ENCODE measurements around the gene SLC4A11.

Gene SLC4A11

GRCh38 chr20:3243718-3244358 lies 4.8 kb upstream of the SLC4A11 start:
- no peak for TF ChIP-seq TAF1 (IDR thresholded peaks at IDR 0.05; ENCODE audit: low read depth)
- TF ChIP-seq REST (IDR thresholded peaks at IDR 0.05; ENCODE audit: low read depth) = no peak
- no peak for TF ChIP-seq CEBPB (IDR thresholded peaks at IDR 0.05)
- TF ChIP-seq CREB1 (IDR thresholded peaks at IDR 0.05; ENCODE audit: low read depth) = no peak
- no peak for TF ChIP-seq FOXM1 (IDR thresholded peaks at IDR 0.05; ENCODE audit: borderline replicate concordance, low read depth)
- no peak for TF ChIP-seq NFIC (IDR thresholded peaks at IDR 0.05)
- no peak for TF ChIP-seq EGR1 (IDR thresholded peaks at IDR 0.05)
- TF ChIP-seq TCF12 (IDR thresholded peaks at IDR 0.05; ENCODE audit: low read depth) = no peak
- no peak for TF ChIP-seq YY1 (IDR thresholded peaks at IDR 0.05; ENCODE audit: low read depth)
- TF ChIP-seq TEAD4 (IDR thresholded peaks at IDR 0.05) = no peak
- no peak for TF ChIP-seq EP300 (IDR thresholded peaks at IDR 0.05; ENCODE audit: borderline replicate concordance)

- no peak for TF ChIP-seq USF1 (IDR thresholded peaks at IDR 0.05)
- no peak for TF ChIP-seq REST (IDR thresholded peaks at IDR 0.05; ENCODE audit: low read depth)
- TF ChIP-seq TEAD4 (IDR thresholded peaks at IDR 0.05) = no peak
- no peak for TF ChIP-seq RAD21 (IDR thresholded peaks at IDR 0.05; ENCODE audit: low read depth)
These were observed 3.2 kb upstream of the SLC4A11 start for GRCh38 chr20:3242172-3242692.

GRCh38 chr20:3240776-3241363 lies 1.9 kb upstream of the SLC4A11 start:
- TF ChIP-seq FOXM1 (IDR thresholded peaks at IDR 0.05; ENCODE audit: borderline replicate concordance, low read depth) = no peak
- TF ChIP-seq TCF12 (IDR thresholded peaks at IDR 0.05; ENCODE audit: low read depth) = no peak
- no peak for TF ChIP-seq ZBTB7A (IDR thresholded peaks at IDR 0.05; ENCODE audit: low read depth)
- TF ChIP-seq RAD21 (IDR thresholded peaks at IDR 0.05; ENCODE audit: low read depth) = no peak
- no peak for TF ChIP-seq EGR1 (IDR thresholded peaks at IDR 0.05)
- no peak for TF ChIP-seq TAF1 (IDR thresholded peaks at IDR 0.05; ENCODE audit: low read depth)
- no peak for TF ChIP-seq REST (IDR thresholded peaks at IDR 0.05; ENCODE audit: low read depth)
- TF ChIP-seq EP300 (IDR thresholded peaks at IDR 0.05; ENCODE audit: borderline replicate concordance) = no peak
- no peak for TF ChIP-seq MAX (IDR thresholded peaks at IDR 0.05)
- TF ChIP-seq CREB1 (IDR thresholded peaks at IDR 0.05; ENCODE audit: low read depth) = no peak

GRCh38 chr20:3239867-3240775 lies 1.1 kb upstream of the SLC4A11 start:
- TF ChIP-seq REST (IDR thresholded peaks at IDR 0.05; ENCODE audit: low read depth) = no peak
- 0 out of 2 replicates have a peak, but pooled peaks have one; percentile 17 for TF ChIP-seq TAF1 (IDR thresholded peaks at IDR 0.05; ENCODE audit: low read depth)
